Fibroblast of lung (primary cell): ENCODE results near the gene TUBD1.

Experiments used
- CTCF ChIP-seq, 2 donors: IDR thresholded peaks in 1 of 2; conservative IDR thresholded peaks in 1 of 2; 1 replicate in 1 of 2; 2 replicates in 1 of 2; pipeline ENCODE4 v1.5.1; 2011 to 2012; ENCODE audit warnings: low read length in 2 of 2, control low read depth in 1 of 2, inconsistent platforms in 1 of 2, low read depth in 1 of 2, mild to moderate bottlenecking in 1 of 2
- EZH2 ChIP-seq: IDR thresholded peaks from 2 replicates; pipeline ENCODE4 v1.5.1; 2012; ENCODE audit warnings: low read length, control low read depth, mild to moderate bottlenecking; ENCODE audit errors: missing control alignments

GRCh38 chr17:59858167-59858816 is 34.5 kb downstream of the TUBD1 start:
- no peak for TF ChIP-seq CTCF (conservative IDR thresholded peaks at IDR 0.05 in 1 of 2, IDR thresholded peaks at IDR 0.05 in 1 of 2; ENCODE audit: low read depth in 1 of 2, low read length in 2 of 2)
- TF ChIP-seq EZH2, result no peak
